SK-N-SH (cell line): ENCODE measurements around the gene TCF25.
"Not testable (repeated sequence)": the region's sequence is repeated elsewhere in the genome, so short reads cannot be mapped to it uniquely, and the experiment has no call there.

ENCODE experiments used
- CTCF ChIP-seq: fragments of 200-600 bp; sonication (generic); IDR thresholded peaks from 2 replicates; pipeline ENCODE4 v1.6.1; 2017; ENCODE audit warnings: antibody characterized with exemption, mild to moderate bottlenecking, moderate library complexity
- ELF1 ChIP-seq: IDR thresholded peaks from 2 replicates; pipeline ENCODE4 v1.4.0; 2012
- EP300 ChIP-seq, 2 experiments: IDR thresholded peaks; 2 replicates each; pipeline versions ENCODE4 v1.4.0 to v1.6.1; 2012; ENCODE audit warnings: borderline replicate concordance in 1 of 2, low read depth in 1 of 2, low read length in 1 of 2
- JUND ChIP-seq: IDR thresholded peaks from 2 replicates; pipeline ENCODE4 v1.4.0; 2012
- MEF2A ChIP-seq: IDR thresholded peaks from 2 replicates; pipeline ENCODE4 v1.4.0; 2012; ENCODE audit warnings: low read depth, borderline replicate concordance
- NRF1 ChIP-seq: IDR thresholded peaks from 2 replicates; pipeline ENCODE4 v1.6.1; 2012; ENCODE audit warnings: low read depth, mild to moderate bottlenecking, low read length
- POLR2AphosphoS5 ChIP-seq: IDR thresholded peaks from 2 replicates; pipeline ENCODE4 v1.6.1; 2012; ENCODE audit warnings: low read depth, low read length
- RCOR1 ChIP-seq: fragments of 150-350 bp; IDR thresholded peaks from 2 replicates; pipeline ENCODE4 v1.6.1; 2017; ENCODE audit warnings: antibody characterized with exemption, low read length

DNA sequence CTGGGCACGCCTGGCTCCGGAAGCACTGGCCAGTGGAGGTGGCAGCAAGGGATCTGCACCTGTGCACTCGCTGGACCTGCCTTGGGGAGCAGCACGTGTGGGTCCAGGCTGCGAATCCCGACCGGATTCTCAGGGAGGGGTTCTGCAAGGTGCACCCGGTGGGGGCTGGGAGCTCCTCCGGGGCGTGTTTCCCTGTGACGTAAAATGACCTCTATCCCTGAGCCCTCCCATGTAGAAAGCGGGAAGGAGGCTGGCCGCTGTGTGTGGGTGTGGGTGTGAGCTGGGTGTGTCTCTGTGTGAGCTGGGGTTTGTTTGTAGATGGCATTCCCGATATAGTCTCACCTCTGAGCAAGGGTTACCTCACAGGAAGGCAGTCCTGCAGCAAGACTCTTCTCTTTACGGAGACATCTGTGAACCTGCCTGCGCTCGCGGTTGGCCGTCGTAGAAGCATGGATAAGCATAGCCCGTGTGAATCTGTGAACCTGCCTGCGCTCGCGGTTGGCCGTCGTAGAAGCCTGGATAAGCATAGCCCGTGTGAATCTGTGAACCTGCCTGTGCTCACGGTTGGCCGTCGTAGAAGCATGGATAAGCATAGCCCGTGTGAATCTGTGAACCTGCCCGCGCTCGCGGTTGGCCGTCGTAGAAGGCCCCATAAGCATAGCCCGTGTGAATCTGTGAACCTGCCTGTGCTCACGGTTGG, 39.6 kb upstream of the TCF25 start:
- not testable (repeated sequence) for TF ChIP-seq RCOR1; MEF2A; EP300 (IDR thresholded peaks at IDR 0.05; ENCODE audit: borderline replicate concordance in 1 of 2, low read depth in 1 of 2, low read length in 1 of 2); POLR2AphosphoS5; JUND; CTCF; ELF1; NRF1
